Ovary (tissue), 9 donors: ENCODE results near the gene PLA2G4F. TPM values are rescaled to one million over a fixed set of nuclear protein-coding genes. Genes with fewer than 3 reads are reported as not detected.
A peak's percentile ranks its signal among the peaks of the same experiment; 100 is the strongest.

ENCODE experiments used
- DNase-seq, 5 donors: peaks; one replicate each; pipeline ENCODE4 v3.0.0-alpha.2; 2019 to 2020
- H3K27ac ChIP-seq, 2 donors: fragments of 200-600 bp; one replicate each; pipeline versions ENCODE4 v1.5.1 to v1.8.0; 2019 to 2022
- H3K27me3 ChIP-seq: fragments of 200-600 bp; one replicate; pipeline ENCODE4 v1.8.0; 2022
- H3K36me3 ChIP-seq: fragments of 200-600 bp; sonication (generic); one replicate; pipeline ENCODE4 v1.5.1; 2019
- H3K4me1 ChIP-seq: one replicate; pipeline ENCODE4 v1.8.1; 2013; ENCODE audit warnings: mild to moderate bottlenecking, moderate library complexity; ENCODE audit not compliant: insufficient read depth
- H3K4me3 ChIP-seq: fragments of 200-600 bp; sonication (generic); one replicate; pipeline ENCODE4 v1.5.1; 2017
- H3K9me3 ChIP-seq, 2 donors: fragments of 200-600 bp in 1 of 2; sonication (generic) in 1 of 2; one replicate each; pipeline versions ENCODE4 v1.5.1 to v1.8.1; 2013 to 2019; ENCODE audit warnings: mild to moderate bottlenecking in 1 of 2, moderate library complexity in 1 of 2
- CTCF ChIP-seq, 3 donors: fragments of 450-650 bp in 2 of 3; fragments of 200-600 bp in 1 of 3; IDR thresholded peaks; one replicate each; pipeline versions ENCODE4 v1.5.1 to v1.8.0; 2016 to 2022; ENCODE audit warnings: antibody characterized with exemption in 3 of 3, mild to moderate bottlenecking in 1 of 3
- EP300 ChIP-seq: sonication (generic); formaldehyde crosslinking; IDR thresholded peaks from one replicate; pipeline ENCODE4 v1.6.1; 2017; ENCODE audit warnings: antibody characterized with exemption
- POLR2A ChIP-seq: fragments of 450-650 bp; IDR thresholded peaks from one replicate; pipeline ENCODE4 v1.6.1; 2017; ENCODE audit warnings: antibody characterized with exemption, mild to moderate bottlenecking, moderate library complexity
- WGBS, 3 donors: extraction: QIAGEN DNeasy Blood & Tissue Kit in 1 of 3; methylation state at CpG; one replicate each; pipeline versions ENCODE4 v1.1.5 to v1.1.7; 2013 to 2017; 5-methylcytosine and 5-hydroxymethylcytosine counted together
- intact Hi-C, 4 donors: fragments of 100-400 bp; cut with DNase I; formaldehyde crosslinking; loops; one replicate each; pipeline versions ENCODE4 v1.11.0 to v1.15.1; 2022 to 2023
- polyA plus RNA-seq, 2 donors: library from polyadenylated mRNA; stranded (reverse); fragments of 200-250 nt in 1 of 2; fragments of 350-450 nt in 1 of 2; fragmentation: Illumina TruSeq in 1 of 2; extraction: RNeasy Lipid Tissue Mini Kit (QIAGEN cat#74804) in 1 of 2; gene quantifications; one replicate each; pipeline ENCODE4 v1.2.3, GENCODE V29; 2013 to 2014
- total RNA-seq, 7 donors: library from RNA; depleted of rRNA in 2 of 7; stranded (reverse); fragments of >200 nt in 2 of 7; fragmentation: NEBNext Ultra II Directional in 3 of 7; extraction: Animal tissue kit (Norgen Biotek cat#: 25700) in 3 of 7; gene quantifications; one replicate each; pipeline versions ENCODE4 v1.1.0 to v1.2.4, GENCODE V29; 2016 to 2023
- donor health status: DM: no; HTN: no; CAD: no; lungs with moderate emphysema.
- donor health status: DM: no; HTN: no; CAD: no.
- donor health status: Bipolar disorder and iron deficiency.
- donor health status: DM: yes; HTN: yes; CAD: no.
- donor health status: DM: no; HTN: no; CAD: no.
- donor health status: DM: yes; HTN: yes; CAD: no.

Gene PLA2G4F
- total and polyA plus RNA-seq, 9 donors, result 0.07 to 0.23 (median 0.17) TPM; not detected in 5

- intact Hi-C loops, result no loop called here
- no peak overlapping the region for H3K27ac ChIP-seq
- H3K4me3 ChIP-seq, result no peak overlapping the region
- 83 to 86% (median 83%) methylated on average over 18 of the region's 18 CpGs for WGBS, 3 donors
- no peaks in the 10 kb centered on the region for H3K9me3 ChIP-seq
- no peaks in the 10 kb centered on the region for H3K27me3 ChIP-seq
- peaks cover 1% of the 10 kb centered on the region for H3K4me1 ChIP-seq
- DNase-seq, result peak in 1 of 5 donors; percentile 7
- no peaks in the 10 kb centered on the region for H3K36me3 ChIP-seq
- TF ChIP-seq POLR2A (no peak), EP300 (no peak), CTCF (IDR thresholded peaks at IDR 0.05) (no peak)
These were observed 12.4 kb downstream of the PLA2G4F start for GRCh38 chr15:42143866-42144625.

- TF ChIP-seq EP300 (no peak), POLR2A (no peak), CTCF (IDR thresholded peaks at IDR 0.05) (no peak)
- Histone ChIP-seq H3K27ac (no peak overlapping the region), H3K4me3 (no peak overlapping the region), H3K9me3 (no peaks in the 10 kb centered on the region), H3K4me1 (peaks cover 1% of the 10 kb centered on the region), H3K27me3 (no peaks in the 10 kb centered on the region), H3K36me3 (no peaks in the 10 kb centered on the region)
- peak in 1 of 5 donors; percentile 6 for DNase-seq
- intact Hi-C loops, result no loop called here
- 90 to 92% (median 91%) methylated on average over 4 of the region's 4 CpGs for WGBS, 3 donors
These were observed 13.1 kb downstream of the PLA2G4F start for GRCh38 chr15:42143356-42143755.

- Histone ChIP-seq H3K27me3 (no peaks in the 10 kb centered on the region), H3K9me3 (no peaks in the 10 kb centered on the region), H3K36me3 (no peaks in the 10 kb centered on the region), H3K4me3 (no peak overlapping the region), H3K27ac (no peak overlapping the region), H3K4me1 (peaks cover 1% of the 10 kb centered on the region)
- intact Hi-C loops, result no loop called here
- WGBS, 3 donors, result 78 to 84% (median 80%) methylated on average over 21 of the region's 21 CpGs
- DNase-seq, result peak in 1 of 5 donors; percentile 26
- no peak for TF ChIP-seq CTCF (IDR thresholded peaks at IDR 0.05)
- no peak for TF ChIP-seq EP300
- TF ChIP-seq POLR2A, result no peak
These were observed 14.4 kb downstream of the PLA2G4F start for GRCh38 chr15:42141795-42142667.

GRCh38 chr15:42141246-42141645 is 15.2 kb downstream of the PLA2G4F start:
- no peaks in the 10 kb centered on the region for H3K36me3 ChIP-seq
- H3K27me3 ChIP-seq, result no peaks in the 10 kb centered on the region
- DNase-seq, result peak in 1 of 5 donors; percentile 7
- TF ChIP-seq EP300 (no peak), CTCF (IDR thresholded peaks at IDR 0.05) (no peak), POLR2A (no peak)
- H3K9me3 ChIP-seq, result no peaks in the 10 kb centered on the region
- H3K27ac ChIP-seq, result no peak overlapping the region
- H3K4me1 ChIP-seq, result no peaks in the 10 kb centered on the region
- WGBS, 3 donors, result 86 to 90% (median 90%) methylated on average over 7 of the region's 7 CpGs
- intact Hi-C loops, result no loop called here
- no peak overlapping the region for H3K4me3 ChIP-seq
